K562 treated with DMSO at 1 percent for 12 hours (cell line): ENCODE measurements around the gene TBC1D12. TPM values are rescaled to one million over a fixed set of nuclear protein-coding genes. Genes with fewer than 3 reads are reported as not detected.

Source experiments
- total RNA-seq: library from RNA; unstranded; fragments of 300-600 nt; gene quantifications from 2 replicates; pipeline ENCODE4 v1.2.3, GENCODE V29; 2022; ENCODE audit not compliant: insufficient read depth

Gene TBC1D12
- total RNA-seq, result 4.2 and 6.5 TPM in 2 replicates

GRCh38 chr10:94402204-94402842 is at the start of gene TBC1D12:
TSS of gene TBC1D12 (plus strand) at chr10:94402541. CDS start at chr10:94402614, 73 bp downstream.

GRCh38 chr10:94362360-94363250 is 39.7 kb upstream of the TBC1D12 start, which contains the start of gene NOC3L:
TSS of gene NOC3L (minus strand) at chr10:94362939. CDS start at chr10:94362838, 101 bp downstream.

GRCh38 chr10:94545391-94546048 is 143.2 kb downstream of the TBC1D12 start, which contains the start of gene HELLS:
TSS of gene HELLS (plus strand) at chr10:94545788. CDS start at chr10:94545922, 134 bp downstream.

Other genes starting within 250 kb of the TBC1D12 start
- gene NOC3L, start 39.6 kb upstream of the TBC1D12 start, total RNA-seq, result 2.3 and 6.8 TPM in 2 replicates
- 3.2 and 41.5 TPM in 2 replicates for gene HELLS, start 143.2 kb downstream of the TBC1D12 start, total RNA-seq